Heart right ventricle (tissue), 16 donors: ENCODE measurements around the gene SH3RF3. TPM values are rescaled to one million over a fixed set of nuclear protein-coding genes. Genes with fewer than 3 reads are reported as not detected.

Source experiments
- ATAC-seq, 8 donors: fragments of 200-7000 bp; cut with Tn5 transposase; one replicate each; pipeline ENCODE4 v1.9.1; 2020; ENCODE audit warnings: mild to moderate bottlenecking in 8 of 8, moderate library complexity in 8 of 8, moderate number of reproducible peaks in 1 of 8
- DNase-seq, 2 donors: peaks; one replicate each; pipeline ENCODE4 v3.0.0-alpha.2; 2020
- H3K27ac ChIP-seq, 10 donors: fragments of 200-600 bp; sonication (generic) in 2 of 10; one replicate each; pipeline versions ENCODE4 v1.5.0 to v1.8.0; 2020 to 2022; ENCODE audit warnings: mild to moderate bottlenecking in 3 of 10
- H3K27me3 ChIP-seq, 7 donors: fragments of 200-600 bp; one replicate each; pipeline ENCODE4 v1.8.0; 2021 to 2022; ENCODE audit warnings: mild to moderate bottlenecking in 2 of 7
- H3K36me3 ChIP-seq, 9 donors: fragments of 200-600 bp; sonication (generic) in 1 of 9; one replicate each; pipeline versions ENCODE4 v1.5.0 to v1.8.0; 2020 to 2022; ENCODE audit warnings: mild to moderate bottlenecking in 2 of 9
- H3K4me1 ChIP-seq, 9 donors: fragments of 200-600 bp; sonication (generic) in 1 of 9; one replicate each; pipeline versions ENCODE4 v1.5.0 to v1.8.0; 2020 to 2022; ENCODE audit warnings: mild to moderate bottlenecking in 4 of 9
- H3K4me3 ChIP-seq, 10 donors: fragments of 200-600 bp; sonication (generic) in 2 of 10; one replicate each; pipeline versions ENCODE4 v1.5.0 to v1.8.0; 2020 to 2022; ENCODE audit warnings: mild to moderate bottlenecking in 7 of 10, moderate library complexity in 2 of 10
- H3K9me3 ChIP-seq, 11 donors: fragments of 200-600 bp in 10 of 11; sonication (generic) in 2 of 11; one replicate each; pipeline versions ENCODE4 v1.5.0 to v1.8.0; 2013 to 2022; ENCODE audit warnings: mild to moderate bottlenecking in 2 of 11, control low read depth in 1 of 11, moderate library complexity in 1 of 11
- WGBS, 2 donors: extraction: QIAGEN DNeasy Blood & Tissue Kit; methylation state at CpG; one replicate each; pipeline ENCODE4 v1.1.7; 2013; ENCODE audit warnings: inconsistent platforms in 1 of 2; 5-methylcytosine and 5-hydroxymethylcytosine counted together
- intact Hi-C, 10 donors: fragments of 100-400 bp; cut with DNase I; formaldehyde crosslinking; loops; one replicate each; pipeline versions ENCODE4 v1.11.1 to v1.14.2; 2022
- polyA plus RNA-seq, 2 donors: library from polyadenylated mRNA; stranded (reverse); fragments of 200-250 nt; gene quantifications; one replicate each; pipeline ENCODE4 v1.2.3, GENCODE V29; 2013
- total RNA-seq, 10 donors: library from RNA; stranded (reverse); fragmentation: NEBNext Ultra II Directional in 3 of 10; extraction: Animal tissue kit (Norgen Biotek cat#: 25700) in 3 of 10; gene quantifications; one replicate each; pipeline versions ENCODE4 v1.2.1 to v1.2.4, GENCODE V29; 2021 to 2023
- TF ChIP-seq, protein P1 (sequence below), 9 donors: fragments of 200-600 bp; sonication (generic) in 2 of 9; IDR thresholded peaks; one replicate each; pipeline versions ENCODE4 v1.5.0 to v1.8.0; 2021 to 2022; ENCODE audit warnings: antibody characterized with exemption in 9 of 9, mild to moderate bottlenecking in 5 of 9, moderate library complexity in 1 of 9
- donor health status: Arrhythmogenic right ventricular cardiomyopathy.
- donor health status: ischemic (EF 13 %, LVEDD 7.1; RV severe dilation, severe dysfunction).
- donor health status: healthy with polysubstance abuse.
- donor health status: DM: no; HTN: yes; CAD: no.
- donor health status: DM: no; HTN: no; CAD: no.
- donor health status: ischemic (EF 25% LVEDD 6.9; RV normal size, moderate dysfunction).
- donor health status: ischemic (EF 25% LVEDD 5.7; RV mildly dilated, moderate dysfunction).
- donor health status: healthy.
- donor health status: DM: yes; HTN: yes; CAD: no.
- donor health status: Ischemic cardiomyopathy.
- donor health status: ischemic (EF 35%, LVEDD 5.7; RV mildly dilated, moderate dysfunction).
- donor health status: nonischemic (EF 11% LVEDD 7.7; RV severe dilation, severe dysfunction).
- donor health status: DM: yes; HTN: yes; CAD: no.
- donor health status: PGD.
- donor health status: ischemic (EF 29% LVEDD 5.4; RV normal size, mild dysfunction).
- donor health status: nonischemic (EF 23%, LVEDD 6.1; RV moderate dilation, normal function).

SH3RF3 gene
- total and polyA plus RNA-seq, 12 donors = 5.0 to 11.5 (median 8.6) TPM

GRCh38 chr2:109525836-109526235, 396.8 kb downstream of the SH3RF3 start:
- Histone ChIP-seq H3K27ac (no peak overlapping the region), H3K9me3 (no peaks in the 10 kb centered on the region), H3K36me3 (no peaks in the 10 kb centered on the region), H3K27me3 (peaks cover 0 to 5% (median 0%) of the 10 kb centered on the region in 7 donors), H3K4me1 (peaks cover 0 to 13% (median 0%) of the 10 kb centered on the region in 9 donors), H3K4me3 (no peak overlapping the region)
- 77 to 78% methylated on average over 4 of the region's 4 CpGs for WGBS, 2 donors
- DNase-seq (no peak), ATAC-seq (no peak)
- intact Hi-C loops = no loop called here
- TF ChIP-seq, protein P1, sequence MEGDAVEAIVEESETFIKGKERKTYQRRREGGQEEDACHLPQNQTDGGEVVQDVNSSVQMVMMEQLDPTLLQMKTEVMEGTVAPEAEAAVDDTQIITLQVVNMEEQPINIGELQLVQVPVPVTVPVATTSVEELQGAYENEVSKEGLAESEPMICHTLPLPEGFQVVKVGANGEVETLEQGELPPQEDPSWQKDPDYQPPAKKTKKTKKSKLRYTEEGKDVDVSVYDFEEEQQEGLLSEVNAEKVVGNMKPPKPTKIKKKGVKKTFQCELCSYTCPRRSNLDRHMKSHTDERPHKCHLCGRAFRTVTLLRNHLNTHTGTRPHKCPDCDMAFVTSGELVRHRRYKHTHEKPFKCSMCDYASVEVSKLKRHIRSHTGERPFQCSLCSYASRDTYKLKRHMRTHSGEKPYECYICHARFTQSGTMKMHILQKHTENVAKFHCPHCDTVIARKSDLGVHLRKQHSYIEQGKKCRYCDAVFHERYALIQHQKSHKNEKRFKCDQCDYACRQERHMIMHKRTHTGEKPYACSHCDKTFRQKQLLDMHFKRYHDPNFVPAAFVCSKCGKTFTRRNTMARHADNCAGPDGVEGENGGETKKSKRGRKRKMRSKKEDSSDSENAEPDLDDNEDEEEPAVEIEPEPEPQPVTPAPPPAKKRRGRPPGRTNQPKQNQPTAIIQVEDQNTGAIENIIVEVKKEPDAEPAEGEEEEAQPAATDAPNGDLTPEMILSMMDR (IDR thresholded peaks at IDR 0.05) = no peak

GRCh38 chr2:109526442-109526970, 397.5 kb downstream of the SH3RF3 start:
- peaks cover 0 to 5% (median 0%) of the 10 kb centered on the region in 7 donors for H3K27me3 ChIP-seq
- H3K36me3 ChIP-seq = no peaks in the 10 kb centered on the region
- TF ChIP-seq, protein P1 (IDR thresholded peaks at IDR 0.05) = no peak
- H3K4me3 ChIP-seq = no peak overlapping the region
- DNase-seq (no peak), ATAC-seq (no peak)
- 94 to 97% methylated on average over 11 of the region's 11 CpGs for WGBS, 2 donors
- intact Hi-C loops = no loop called here
- no peak overlapping the region for H3K27ac ChIP-seq
- H3K4me1 ChIP-seq = peaks cover 0 to 20% (median 4%) of the 10 kb centered on the region in 9 donors
- H3K9me3 ChIP-seq = no peaks in the 10 kb centered on the region

DNA sequence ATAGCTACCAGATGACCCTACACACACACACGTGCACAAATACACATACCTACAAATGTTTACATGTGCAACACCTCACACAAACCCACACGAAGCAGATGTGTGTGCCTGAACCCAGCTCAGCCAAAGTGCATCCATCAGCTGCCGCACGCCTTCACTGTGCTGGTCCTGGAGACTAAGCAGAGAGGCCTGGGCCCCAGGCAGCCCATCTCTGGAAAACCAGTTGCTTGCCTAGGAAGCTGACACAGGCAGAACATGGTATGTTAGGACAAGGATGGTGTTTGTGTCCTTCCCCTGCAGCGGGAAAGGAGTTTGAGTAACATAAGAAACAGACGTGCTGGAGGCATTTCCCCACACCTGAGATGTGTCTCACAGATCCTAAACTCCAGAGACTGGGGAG, 398.1 kb downstream of the SH3RF3 start:
- H3K27me3 ChIP-seq = peaks cover 0 to 5% (median 0%) of the 10 kb centered on the region in 7 donors
- intact Hi-C loops = no loop called here
- no peak overlapping the region for H3K27ac ChIP-seq
- no peaks in the 10 kb centered on the region for H3K9me3 ChIP-seq
- ATAC-seq (no peak), DNase-seq (no peak)
- no peaks in the 10 kb centered on the region for H3K36me3 ChIP-seq
- H3K4me3 ChIP-seq = no peak overlapping the region
- H3K4me1 ChIP-seq = peaks cover 0 to 20% (median 4%) of the 10 kb centered on the region in 9 donors
- WGBS, 2 donors = 95 to 96% methylated on average over 6 of the region's 6 CpGs
- TF ChIP-seq, protein P1 (IDR thresholded peaks at IDR 0.05) = no peak

DNA sequence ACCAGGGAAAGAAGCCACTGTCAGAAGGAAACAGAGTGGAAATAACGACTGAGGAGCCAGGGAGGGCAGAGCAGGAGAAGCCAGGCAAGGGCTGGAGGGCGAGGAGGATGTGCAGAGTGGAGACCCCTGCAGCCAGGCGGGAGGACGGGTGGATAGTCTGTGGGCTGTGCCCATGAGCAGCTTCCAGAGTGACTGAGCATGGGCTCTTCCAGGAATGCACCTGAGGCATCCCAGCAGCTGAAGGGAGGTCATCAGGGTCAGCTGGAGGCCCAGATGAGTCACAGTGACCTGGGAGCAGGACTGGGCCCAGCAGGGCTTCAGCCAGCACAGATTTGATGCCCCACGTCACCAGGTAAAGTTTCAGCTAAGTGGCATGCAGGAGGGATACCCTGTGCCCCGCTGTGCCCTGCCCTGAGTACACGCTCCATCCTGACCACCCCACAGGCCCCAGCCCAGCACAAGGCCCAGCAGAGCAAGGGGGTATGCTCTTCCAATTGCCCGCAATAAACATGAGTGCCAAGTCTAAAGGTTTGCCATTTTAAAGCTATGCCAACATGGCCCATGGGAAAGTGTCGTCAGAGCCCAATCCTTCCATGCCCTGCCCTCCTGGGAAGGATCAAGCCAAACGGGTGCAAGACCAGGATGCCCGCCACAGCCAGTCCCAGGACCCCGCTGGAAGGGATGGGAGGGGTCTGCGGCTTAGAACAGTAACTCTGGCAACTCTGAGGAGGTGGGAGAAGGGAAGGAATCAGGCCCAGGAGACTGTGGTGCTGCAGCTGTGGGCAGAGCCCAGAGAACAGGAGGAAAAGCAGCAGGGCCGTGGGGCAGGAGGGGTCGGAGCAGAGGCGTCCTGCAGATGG, 399.1 kb downstream of the SH3RF3 start:
- no peaks in the 10 kb centered on the region for H3K36me3 ChIP-seq
- no peak overlapping the region for H3K27ac ChIP-seq
- peaks cover 0 to 20% (median 4%) of the 10 kb centered on the region in 9 donors for H3K4me1 ChIP-seq
- intact Hi-C loops = no loop called here
- DNase-seq (no peak), ATAC-seq (no peak)
- TF ChIP-seq, protein P1 (IDR thresholded peaks at IDR 0.05) = no peak
- H3K4me3 ChIP-seq = no peak overlapping the region
- 94 to 97% methylated on average over 16 of the region's 16 CpGs for whole genome bisulfite sequencing, 2 donors
- peaks cover 0 to 5% (median 0%) of the 10 kb centered on the region in 7 donors for H3K27me3 ChIP-seq
- H3K9me3 ChIP-seq = no peaks in the 10 kb centered on the region
